Mucosa of rectum (tissue), 2 donors: ENCODE data around the gene ISL1.

Experiments used
- H3K27ac ChIP-seq, 2 donors: one replicate each; pipeline ENCODE4 v1.7.0; 2013; ENCODE audit warnings: inconsistent platforms in 2 of 2, low read depth in 2 of 2, low read length in 2 of 2
- H3K27me3 ChIP-seq, 2 donors: one replicate each; pipeline ENCODE4 v1.7.0; 2013; ENCODE audit warnings: low read length in 2 of 2; ENCODE audit not compliant: control insufficient read depth in 2 of 2, insufficient read depth in 2 of 2
- H3K36me3 ChIP-seq, 2 donors: one replicate each; pipeline ENCODE4 v1.7.0; 2013; ENCODE audit warnings: low read length in 2 of 2; ENCODE audit not compliant: control insufficient read depth in 2 of 2, insufficient read depth in 2 of 2
- H3K4me1 ChIP-seq, 2 donors: one replicate each; pipeline ENCODE4 v1.7.0; 2013; ENCODE audit warnings: low read length in 2 of 2, mild to moderate bottlenecking in 1 of 2; ENCODE audit not compliant: control insufficient read depth in 2 of 2, insufficient read depth in 2 of 2
- H3K4me3 ChIP-seq, 2 donors: one replicate each; pipeline ENCODE4 v1.7.0; 2013; ENCODE audit warnings: low read length in 2 of 2
- H3K9ac ChIP-seq, 2 donors: one replicate each; pipeline ENCODE4 v1.7.0; 2013; ENCODE audit warnings: low read length in 2 of 2, low read depth in 1 of 2, mild to moderate bottlenecking in 1 of 2
- H3K9me3 ChIP-seq, 2 donors: one replicate each; pipeline ENCODE4 v1.7.0; 2013; ENCODE audit warnings: low read length in 2 of 2; ENCODE audit not compliant: control insufficient read depth in 2 of 2
- donor health status: healthy.
- donor health status: Normal muscosa, but diverticular disease.

Gene ISL1

DNA sequence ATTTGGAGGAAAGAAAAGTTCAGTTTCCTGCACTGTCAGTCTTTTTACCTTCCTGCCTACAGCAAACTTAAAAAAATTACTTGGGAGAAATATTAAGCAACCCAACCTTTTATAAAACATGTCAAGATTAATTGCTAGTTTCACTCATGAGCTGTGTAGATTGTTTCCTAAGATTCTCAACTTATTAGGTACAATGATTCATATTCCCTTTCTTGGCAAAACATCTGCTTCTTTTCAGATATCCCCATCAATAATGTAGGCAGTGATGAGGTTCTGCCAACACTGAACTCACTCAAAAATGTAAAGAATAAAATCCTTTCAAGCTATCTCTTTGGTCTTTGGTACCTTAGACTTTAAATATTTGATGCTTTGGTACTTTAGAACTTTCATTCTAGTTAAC lies 56.0 kb downstream of the ISL1 start:
- H3K9ac ChIP-seq = no peak overlapping the region
- H3K4me1 ChIP-seq = no peaks in the 10 kb centered on the region
- H3K27ac ChIP-seq = no peak overlapping the region
- H3K4me3 ChIP-seq = no peak overlapping the region
- H3K36me3 ChIP-seq = no peaks in the 10 kb centered on the region
- no peaks in the 10 kb centered on the region for H3K27me3 ChIP-seq
- H3K9me3 ChIP-seq = no peaks in the 10 kb centered on the region
